ENCODE data around the gene IPMK. TPM values are rescaled to one million over a fixed set of nuclear protein-coding genes. Genes with fewer than 3 reads are reported as not detected.

Gene IPMK
- total and polyA plus RNA-seq, 4 donors: 2.6 to 16.7 (median 5.0) TPM

DNA sequence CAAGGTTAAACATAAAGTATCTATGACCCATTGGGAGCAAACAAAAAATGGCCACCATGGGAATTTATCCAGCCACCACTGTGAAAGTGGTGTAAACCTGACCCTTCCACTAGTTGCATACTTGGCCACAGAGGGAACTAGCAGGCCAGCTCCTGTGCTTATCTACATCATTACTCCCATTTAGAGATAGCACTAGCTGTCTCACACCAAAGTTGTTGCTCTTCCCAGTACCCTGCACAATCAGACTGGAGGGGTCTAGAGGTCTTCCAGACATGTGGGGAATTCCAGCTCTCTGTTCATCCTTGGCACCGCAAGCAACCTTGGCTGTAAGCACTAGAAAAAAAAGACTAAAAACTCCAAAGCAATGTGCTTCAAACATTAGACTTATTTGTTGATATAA, 113.9 kb downstream of the IPMK start:
- 75 to 83% methylated on average over 1 of the region's 1 CpG for WGBS, 2 donors
- Histone ChIP-seq H3K9ac (ENCODE audit: insufficient read depth in 1 of 2, low read length in 2 of 2) (no peak overlapping the region), H3K4me1 (ENCODE audit: control insufficient read depth in 5 of 5, insufficient read depth in 5 of 5, low read length in 5 of 5) (no peaks in the 10 kb centered on the region), H3K27me3 (ENCODE audit: control insufficient read depth in 3 of 3, insufficient read depth in 3 of 3, low read length in 2 of 3) (no peaks in the 10 kb centered on the region), H3K27ac (ENCODE audit: low read depth in 1 of 2, low read length in 1 of 2) (no peak overlapping the region), H3K9me3 (ENCODE audit: control insufficient read depth in 4 of 4, insufficient read depth in 3 of 4, low read length in 3 of 4) (no peaks in the 10 kb centered on the region), H3K36me3 (ENCODE audit: control insufficient read depth in 4 of 4, insufficient read depth in 4 of 4, low read length in 4 of 4) (no peaks in the 10 kb centered on the region), H3K4me3 (no peak overlapping the region)
- no peak for ATAC-seq (ENCODE audit: insufficient read depth, low FRiP score)
- DNase-seq: no peak
- TF ChIP-seq, protein P1, sequence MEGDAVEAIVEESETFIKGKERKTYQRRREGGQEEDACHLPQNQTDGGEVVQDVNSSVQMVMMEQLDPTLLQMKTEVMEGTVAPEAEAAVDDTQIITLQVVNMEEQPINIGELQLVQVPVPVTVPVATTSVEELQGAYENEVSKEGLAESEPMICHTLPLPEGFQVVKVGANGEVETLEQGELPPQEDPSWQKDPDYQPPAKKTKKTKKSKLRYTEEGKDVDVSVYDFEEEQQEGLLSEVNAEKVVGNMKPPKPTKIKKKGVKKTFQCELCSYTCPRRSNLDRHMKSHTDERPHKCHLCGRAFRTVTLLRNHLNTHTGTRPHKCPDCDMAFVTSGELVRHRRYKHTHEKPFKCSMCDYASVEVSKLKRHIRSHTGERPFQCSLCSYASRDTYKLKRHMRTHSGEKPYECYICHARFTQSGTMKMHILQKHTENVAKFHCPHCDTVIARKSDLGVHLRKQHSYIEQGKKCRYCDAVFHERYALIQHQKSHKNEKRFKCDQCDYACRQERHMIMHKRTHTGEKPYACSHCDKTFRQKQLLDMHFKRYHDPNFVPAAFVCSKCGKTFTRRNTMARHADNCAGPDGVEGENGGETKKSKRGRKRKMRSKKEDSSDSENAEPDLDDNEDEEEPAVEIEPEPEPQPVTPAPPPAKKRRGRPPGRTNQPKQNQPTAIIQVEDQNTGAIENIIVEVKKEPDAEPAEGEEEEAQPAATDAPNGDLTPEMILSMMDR (IDR thresholded peaks at IDR 0.05; ENCODE audit: control extremely low read depth, extremely low read depth): no peak

DNA sequence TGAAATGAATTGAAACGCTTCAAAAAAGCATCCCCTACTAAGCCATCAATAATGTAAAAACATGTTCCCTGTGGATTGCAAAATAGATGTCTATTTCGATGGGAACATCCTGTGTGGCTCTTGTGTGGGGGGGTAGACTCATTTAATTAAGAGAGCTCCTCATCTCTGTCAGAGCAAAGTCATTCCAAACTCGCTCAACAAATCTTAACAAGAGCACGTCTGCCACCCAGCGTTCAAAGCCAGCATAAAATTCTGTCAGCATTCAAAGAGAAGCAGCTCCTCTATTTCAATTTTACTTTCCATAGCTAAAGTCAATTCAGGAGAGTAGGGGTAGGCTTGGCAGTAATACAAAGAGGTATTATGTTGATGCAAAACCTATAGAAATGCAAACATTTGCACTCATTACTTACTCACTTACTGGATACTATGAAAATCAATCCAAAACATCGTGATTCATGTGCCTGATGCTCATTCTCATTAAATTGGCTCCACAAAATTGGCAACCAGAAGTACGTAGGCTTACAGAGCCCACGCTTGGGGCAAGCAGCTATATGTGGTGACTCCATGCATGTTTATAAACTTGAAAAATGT, 114.9 kb downstream of the IPMK start:
- no peaks in the 10 kb centered on the region for H3K9me3 ChIP-seq (ENCODE audit: control insufficient read depth in 4 of 4, insufficient read depth in 3 of 4, low read length in 3 of 4)
- ATAC-seq (ENCODE audit: insufficient read depth, low FRiP score) (no peak), DNase-seq (peak; percentile 31 to 47 (median 32))
- H3K36me3 ChIP-seq (ENCODE audit: control insufficient read depth in 4 of 4, insufficient read depth in 4 of 4, low read length in 4 of 4): no peaks in the 10 kb centered on the region
- no peaks in the 10 kb centered on the region for H3K27me3 ChIP-seq (ENCODE audit: control insufficient read depth in 3 of 3, insufficient read depth in 3 of 3, low read length in 2 of 3)
- TF ChIP-seq, protein P1 (IDR thresholded peaks at IDR 0.05; ENCODE audit: control extremely low read depth, extremely low read depth): no peak
- no peak overlapping the region for H3K9ac ChIP-seq (ENCODE audit: insufficient read depth in 1 of 2, low read length in 2 of 2)
- H3K27ac ChIP-seq (ENCODE audit: low read depth in 1 of 2, low read length in 1 of 2): no peak overlapping the region
- H3K4me3 ChIP-seq: no peak overlapping the region
- WGBS, 2 donors: 35 to 38% methylated on average over 8 of the region's 8 CpGs
- H3K4me1 ChIP-seq (ENCODE audit: control insufficient read depth in 5 of 5, insufficient read depth in 5 of 5, low read length in 5 of 5): no peaks in the 10 kb centered on the region

DNA sequence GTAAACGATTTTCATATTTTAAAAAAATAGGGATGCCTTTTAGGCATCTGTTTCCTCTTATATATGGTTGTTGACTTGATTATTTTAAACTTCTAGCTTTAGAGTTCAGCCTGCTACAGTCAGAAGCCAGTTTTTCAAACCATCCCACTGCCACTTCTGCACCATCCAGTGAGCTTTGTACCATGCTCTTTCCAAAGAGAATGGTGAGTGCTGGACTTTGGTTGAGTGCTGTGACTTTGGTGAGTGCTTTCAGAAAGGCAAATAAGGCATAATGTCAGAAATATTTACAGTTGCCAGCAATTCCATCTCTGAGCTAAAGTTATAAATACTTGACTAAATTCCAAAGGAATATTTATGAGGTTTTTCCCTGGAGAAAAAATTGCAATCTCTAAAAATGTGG, 117.4 kb downstream of the IPMK start:
- Histone ChIP-seq H3K27ac (ENCODE audit: low read depth in 1 of 2, low read length in 1 of 2) (no peak overlapping the region), H3K4me3 (no peak overlapping the region), H3K9ac (ENCODE audit: insufficient read depth in 1 of 2, low read length in 2 of 2) (no peak overlapping the region), H3K9me3 (ENCODE audit: control insufficient read depth in 4 of 4, insufficient read depth in 3 of 4, low read length in 3 of 4) (no peaks in the 10 kb centered on the region), H3K36me3 (ENCODE audit: control insufficient read depth in 4 of 4, insufficient read depth in 4 of 4, low read length in 4 of 4) (no peaks in the 10 kb centered on the region), H3K27me3 (ENCODE audit: control insufficient read depth in 3 of 3, insufficient read depth in 3 of 3, low read length in 2 of 3) (no peaks in the 10 kb centered on the region), H3K4me1 (ENCODE audit: control insufficient read depth in 5 of 5, insufficient read depth in 5 of 5, low read length in 5 of 5) (no peaks in the 10 kb centered on the region)
- 71% methylated on average over 1 of the region's 1 CpG for WGBS, 2 donors
- DNase-seq (no peak), ATAC-seq (ENCODE audit: insufficient read depth, low FRiP score) (no peak)
- TF ChIP-seq, protein P1 (IDR thresholded peaks at IDR 0.05; ENCODE audit: control extremely low read depth, extremely low read depth): no peak

DNA sequence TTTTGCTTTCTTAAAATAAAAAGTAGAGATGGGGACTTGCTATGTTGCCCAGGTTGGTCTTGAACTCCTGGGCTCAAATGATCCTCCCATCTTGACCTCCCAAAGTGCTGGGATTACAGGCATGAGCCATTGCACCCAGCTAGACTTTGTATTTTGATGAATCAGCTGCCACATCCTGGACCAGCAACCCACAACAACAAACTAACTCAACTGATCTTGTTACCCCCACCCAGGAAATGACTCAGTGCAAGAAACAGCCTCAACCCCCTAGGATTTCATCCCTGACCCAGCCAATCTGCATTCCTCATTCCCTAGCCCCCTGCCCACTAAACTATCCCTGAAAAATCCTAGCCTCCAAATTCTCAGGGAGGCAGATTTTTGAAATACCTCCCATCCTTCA, 123.8 kb downstream of the IPMK start:
- Histone ChIP-seq H3K9ac (ENCODE audit: insufficient read depth in 1 of 2, low read length in 2 of 2) (no peak overlapping the region), H3K9me3 (ENCODE audit: control insufficient read depth in 4 of 4, insufficient read depth in 3 of 4, low read length in 3 of 4) (peaks cover 0 to 3% (median 0%) of the 10 kb centered on the region in 4 donors), H3K27me3 (ENCODE audit: control insufficient read depth in 3 of 3, insufficient read depth in 3 of 3, low read length in 2 of 3) (no peaks in the 10 kb centered on the region), H3K4me3 (no peak overlapping the region), H3K27ac (ENCODE audit: low read depth in 1 of 2, low read length in 1 of 2) (no peak overlapping the region), H3K4me1 (ENCODE audit: control insufficient read depth in 5 of 5, insufficient read depth in 5 of 5, low read length in 5 of 5) (no peaks in the 10 kb centered on the region), H3K36me3 (ENCODE audit: control insufficient read depth in 4 of 4, insufficient read depth in 4 of 4, low read length in 4 of 4) (no peaks in the 10 kb centered on the region)
- TF ChIP-seq, protein P1 (IDR thresholded peaks at IDR 0.05; ENCODE audit: control extremely low read depth, extremely low read depth): no peak
- DNase-seq (no peak), ATAC-seq (ENCODE audit: insufficient read depth, low FRiP score) (no peak)
